H7 (cell line): ENCODE measurements around the gene OR2AG2. TPM values are rescaled to one million over a fixed set of nuclear protein-coding genes. Genes with fewer than 3 reads are reported as not detected.
A peak's percentile ranks its signal among the peaks of the same experiment; 100 is the strongest.

Experiments
- DNase-seq: peaks from one replicate; pipeline ENCODE4 v3.0.0; 2012
- H3K27me3 ChIP-seq: 2 replicates; pipeline ENCODE4 v1.6.0; 2011; ENCODE audit warnings: mild to moderate bottlenecking, low read length; ENCODE audit not compliant: control insufficient read depth, insufficient read depth
- H3K36me3 ChIP-seq: replicated peaks from 2 replicates; pipeline ENCODE4 v1.5.1; 2011; ENCODE audit warnings: low read length; ENCODE audit not compliant: control insufficient read depth, insufficient read depth
- H3K4me3 ChIP-seq: 2 replicates; pipeline ENCODE4 v1.5.1; 2011; ENCODE audit warnings: low read depth, mild to moderate bottlenecking, control low read depth, low read length, moderate library complexity; ENCODE audit not compliant: insufficient read depth
- total RNA-seq: library from RNA; depleted of rRNA; stranded (reverse); fragments of >200 nt; shearing (Covaris generic); gene quantifications from 2 replicates; pipeline ENCODE4 v1.2.3, GENCODE V29; 2014

OR2AG2 gene
- total RNA-seq, 1 experiment from 2014 or later, result 0.07 TPM

GRCh38 chr11:6755303-6755952 lies 16.3 kb downstream of the OR2AG2 start:
- Histone ChIP-seq H3K36me3 (no peaks in the 10 kb centered on the region), H3K4me3 (no peak overlapping the region), H3K27me3 (no peaks in the 10 kb centered on the region)
- peak; percentile 39 for DNase-seq

- H3K27me3 ChIP-seq, result no peaks in the 10 kb centered on the region
- DNase-seq, result no peak
- H3K36me3 ChIP-seq, result no peaks in the 10 kb centered on the region
- H3K4me3 ChIP-seq, result no peak overlapping the region
Measured at GRCh38 chr11:6747097-6747668, 24.6 kb downstream of the OR2AG2 start.

GRCh38 chr11:6746626-6747025 lies 25.1 kb downstream of the OR2AG2 start:
- Histone ChIP-seq H3K27me3 (no peaks in the 10 kb centered on the region), H3K36me3 (no peaks in the 10 kb centered on the region), H3K4me3 (no peak overlapping the region)
- DNase-seq, result no peak

GRCh38 chr11:6746086-6746618 lies 25.6 kb downstream of the OR2AG2 start:
- Histone ChIP-seq H3K4me3 (no peak overlapping the region), H3K27me3 (no peaks in the 10 kb centered on the region), H3K36me3 (no peaks in the 10 kb centered on the region)
- no peak for DNase-seq

GRCh38 chr11:6745465-6746015 lies 26.2 kb downstream of the OR2AG2 start:
- H3K27me3 ChIP-seq, result no peaks in the 10 kb centered on the region
- H3K36me3 ChIP-seq, result no peaks in the 10 kb centered on the region
- DNase-seq, result no peak
- no peak overlapping the region for H3K4me3 ChIP-seq

- Histone ChIP-seq H3K36me3 (no peaks in the 10 kb centered on the region), H3K27me3 (no peaks in the 10 kb centered on the region), H3K4me3 (no peak overlapping the region)
- DNase-seq, result no peak
Measured at GRCh38 chr11:6745018-6745417, 26.8 kb downstream of the OR2AG2 start.

GRCh38 chr11:6742260-6742659 lies 29.5 kb downstream of the OR2AG2 start:
- Histone ChIP-seq H3K4me3 (no peak overlapping the region), H3K27me3 (no peaks in the 10 kb centered on the region), H3K36me3 (no peaks in the 10 kb centered on the region)
- no peak for DNase-seq

GRCh38 chr11:6738590-6738989 lies 33.2 kb downstream of the OR2AG2 start:
- DNase-seq, result no peak
- Histone ChIP-seq H3K27me3 (no peaks in the 10 kb centered on the region), H3K36me3 (no peaks in the 10 kb centered on the region), H3K4me3 (no peak overlapping the region)

- Histone ChIP-seq H3K36me3 (no peaks in the 10 kb centered on the region), H3K27me3 (no peaks in the 10 kb centered on the region), H3K4me3 (no peak overlapping the region)
- DNase-seq, result peak; percentile 7
Measured at GRCh38 chr11:6737872-6738466, 33.8 kb downstream of the OR2AG2 start.

GRCh38 chr11:6736495-6737121 lies 35.2 kb downstream of the OR2AG2 start:
- DNase-seq, result no peak
- Histone ChIP-seq H3K4me3 (no peak overlapping the region), H3K36me3 (no peaks in the 10 kb centered on the region), H3K27me3 (no peaks in the 10 kb centered on the region)

- no peak for DNase-seq
- H3K4me3 ChIP-seq, result no peak overlapping the region
- no peaks in the 10 kb centered on the region for H3K36me3 ChIP-seq
- H3K27me3 ChIP-seq, result no peaks in the 10 kb centered on the region
Measured at GRCh38 chr11:6735306-6735705, 36.5 kb downstream of the OR2AG2 start.

GRCh38 chr11:6734616-6735015 lies 37.2 kb downstream of the OR2AG2 start:
- H3K27me3 ChIP-seq, result no peaks in the 10 kb centered on the region
- no peak overlapping the region for H3K4me3 ChIP-seq
- no peaks in the 10 kb centered on the region for H3K36me3 ChIP-seq
- no peak for DNase-seq

GRCh38 chr11:6733326-6734275 lies 38.2 kb downstream of the OR2AG2 start:
- no peak for DNase-seq
- no peaks in the 10 kb centered on the region for H3K36me3 ChIP-seq
- H3K4me3 ChIP-seq, result no peak overlapping the region
- H3K27me3 ChIP-seq, result no peaks in the 10 kb centered on the region
